Heart left ventricle (tissue), 16 donors: ENCODE results near the gene MAP4K2. TPM values are rescaled to one million over a fixed set of nuclear protein-coding genes. Genes with fewer than 3 reads are reported as not detected.
A peak's percentile ranks its signal among the peaks of the same experiment; 100 is the strongest.

Source experiments
- ATAC-seq, 4 donors: fragments of 200-7000 bp; cut with Tn5 transposase; one replicate each; pipeline ENCODE4 v1.9.1; 2020 to 2022; ENCODE audit warnings: moderate library complexity in 4 of 4, mild to moderate bottlenecking in 3 of 4, moderate number of reproducible peaks in 1 of 4
- DNase-seq, 5 donors: peaks; one replicate each; pipeline ENCODE4 v3.0.0-alpha.2; 2020
- H3K27ac ChIP-seq, 12 donors: fragments of 200-600 bp; sonication (generic) in 4 of 12; one replicate each; pipeline versions ENCODE4 v1.5.0 to v1.8.0; 2016 to 2022; ENCODE audit warnings: mild to moderate bottlenecking in 2 of 12
- H3K27me3 ChIP-seq, 9 donors: fragments of 200-600 bp; sonication (generic) in 2 of 9; one replicate each; pipeline versions ENCODE4 v1.5.1 to v1.8.0; 2016 to 2022; ENCODE audit warnings: mild to moderate bottlenecking in 3 of 9
- H3K36me3 ChIP-seq, 9 donors: fragments of 200-600 bp; sonication (generic) in 2 of 9; one replicate each; pipeline versions ENCODE4 v1.5.0 to v1.8.0; 2018 to 2022; ENCODE audit warnings: mild to moderate bottlenecking in 2 of 9
- H3K4me1 ChIP-seq, 12 donors: fragments of 200-600 bp; sonication (generic) in 4 of 12; one replicate each; pipeline versions ENCODE4 v1.5.0 to v1.8.0; 2016 to 2022; ENCODE audit warnings: mild to moderate bottlenecking in 3 of 12
- H3K4me3 ChIP-seq, 12 donors: fragments of 200-600 bp; sonication (generic) in 4 of 12; one replicate each; pipeline versions ENCODE4 v1.5.0 to v1.8.0; 2017 to 2022; ENCODE audit warnings: mild to moderate bottlenecking in 9 of 12, moderate library complexity in 4 of 12
- H3K9me3 ChIP-seq, 12 donors: fragments of 200-600 bp; sonication (generic) in 4 of 12; one replicate each; pipeline versions ENCODE4 v1.5.0 to v1.8.0; 2016 to 2022; ENCODE audit warnings: mild to moderate bottlenecking in 1 of 12
- POLR2A ChIP-seq, 2 donors: fragments of 450-650 bp; IDR thresholded peaks; one replicate each; pipeline ENCODE4 v1.6.1; 2017; ENCODE audit warnings: antibody characterized with exemption in 2 of 2, mild to moderate bottlenecking in 2 of 2, moderate library complexity in 2 of 2
- WGBS, 4 donors: extraction: QIAGEN DNeasy Blood & Tissue Kit in 2 of 4; methylation state at CpG; one replicate each; pipeline versions ENCODE4 v1.1.5 to v1.1.7; 2013 to 2018; 5-methylcytosine and 5-hydroxymethylcytosine counted together
- intact Hi-C, 10 donors: fragments of 100-400 bp; cut with DNase I; formaldehyde crosslinking; loops; one replicate each; pipeline versions ENCODE4 v1.11.1 to v1.14.2; 2022
- polyA plus RNA-seq, 2 donors: library from polyadenylated mRNA; stranded (reverse); fragments of 200-250 nt; gene quantifications; one replicate each; pipeline ENCODE4 v1.2.3, GENCODE V29; 2013
- total RNA-seq, 9 donors: library from RNA; depleted of rRNA in 2 of 9; stranded (reverse); fragments of >200 nt in 2 of 9; fragmentation: NEBNext Ultra II Directional in 3 of 9; extraction: Animal tissue kit (Norgen Biotek cat#: 25700) in 3 of 9; gene quantifications; one replicate each; pipeline versions ENCODE4 v1.1.0 to v1.2.4, GENCODE V29; 2016 to 2023
- TF ChIP-seq, protein P1 (sequence below), 12 donors: fragments of 200-600 bp; sonication (generic) in 4 of 12; IDR thresholded peaks; one replicate each; pipeline versions ENCODE4 v1.5.0 to v1.8.0; 2018 to 2022; ENCODE audit warnings: antibody characterized with exemption in 12 of 12, mild to moderate bottlenecking in 5 of 12
- donor health status: ischemic (EF 13 %, LVEDD 7.1; RV severe dilation, severe dysfunction).
- donor health status: healthy with polysubstance abuse.
- donor health status: DM: no; HTN: yes; CAD: no.
- donor health status: DM: no; HTN: no; CAD: no.
- donor health status: ischemic (EF 25% LVEDD 6.9; RV normal size, moderate dysfunction).
- donor health status: ischemic (EF 25% LVEDD 5.7; RV mildly dilated, moderate dysfunction).
- donor health status: healthy.
- donor health status: DM: yes; HTN: yes; CAD: no.
- donor health status: ischemic (EF 35%, LVEDD 5.7; RV mildly dilated, moderate dysfunction).
- donor health status: nonischemic (EF 11% LVEDD 7.7; RV severe dilation, severe dysfunction).
- donor health status: DM: yes; HTN: yes; CAD: no.
- donor health status: PGD.
- donor health status: ischemic (EF 29% LVEDD 5.4; RV normal size, mild dysfunction).
- donor health status: nonischemic (EF 23%, LVEDD 6.1; RV moderate dilation, normal function).

MAP4K2 gene
- total and polyA plus RNA-seq, 11 donors, result 7.0 to 27.5 (median 8.6) TPM

DNA sequence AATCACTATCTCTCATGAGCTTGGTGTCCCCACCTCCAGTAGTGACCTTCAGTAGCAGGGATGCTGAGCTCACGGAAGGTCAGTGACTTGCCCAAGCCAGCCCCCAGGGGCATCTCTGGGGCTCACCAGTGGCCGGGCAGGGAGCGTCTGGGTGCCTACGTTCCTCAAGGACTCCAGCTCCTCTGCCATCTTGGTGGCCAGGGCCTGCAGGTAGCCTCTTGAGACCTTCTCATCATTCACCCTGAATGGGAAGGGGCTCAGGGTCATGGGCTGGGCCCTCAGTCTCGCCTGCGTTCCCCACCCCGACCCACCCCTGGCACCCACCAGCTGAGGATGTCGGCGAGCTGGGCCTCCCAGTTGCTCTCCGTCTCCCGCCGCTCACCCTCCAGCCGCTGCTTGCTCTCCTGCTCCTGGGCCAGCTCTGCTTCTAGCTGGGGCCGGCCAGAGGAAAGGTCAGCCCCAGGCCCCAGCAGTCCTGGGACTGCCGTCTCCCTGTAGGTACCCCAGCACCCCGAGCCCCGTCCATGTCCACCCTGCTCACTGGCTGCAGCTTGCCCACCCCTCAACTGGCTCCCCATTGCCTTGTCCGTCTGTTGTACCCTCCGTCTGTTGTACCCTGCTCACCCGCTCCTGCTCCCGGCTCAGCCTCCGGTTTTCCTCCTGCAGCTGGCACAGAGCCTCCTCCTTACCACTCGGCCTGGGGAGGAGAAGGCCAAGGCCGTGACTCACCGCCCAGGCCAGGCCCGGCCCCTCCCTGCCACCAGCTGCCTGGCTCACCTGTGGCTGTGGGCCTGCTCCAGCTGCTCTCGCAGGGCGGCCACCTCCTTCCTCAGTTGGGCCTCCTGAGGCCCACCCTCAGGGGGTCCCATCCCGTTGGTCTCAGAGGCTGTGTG, 32.0 kb upstream of the MAP4K2 start:
- peak in 1 of 4 donors; percentile 15 for ATAC-seq
- Histone ChIP-seq H3K27ac (no peak overlapping the region), H3K36me3 (no peaks in the 10 kb centered on the region)

GRCh38 chr11:64834031-64834722, 31.2 kb upstream of the MAP4K2 start:
- H3K36me3 ChIP-seq, result no peaks in the 10 kb centered on the region
- no peaks in the 10 kb centered on the region for H3K27me3 ChIP-seq
- no peak overlapping the region for H3K4me3 ChIP-seq
- whole genome bisulfite sequencing, 4 donors, result 92 to 100% (median 94%) methylated on average over 6 to 25 of the region's 25 CpGs
- TF ChIP-seq, protein P1, sequence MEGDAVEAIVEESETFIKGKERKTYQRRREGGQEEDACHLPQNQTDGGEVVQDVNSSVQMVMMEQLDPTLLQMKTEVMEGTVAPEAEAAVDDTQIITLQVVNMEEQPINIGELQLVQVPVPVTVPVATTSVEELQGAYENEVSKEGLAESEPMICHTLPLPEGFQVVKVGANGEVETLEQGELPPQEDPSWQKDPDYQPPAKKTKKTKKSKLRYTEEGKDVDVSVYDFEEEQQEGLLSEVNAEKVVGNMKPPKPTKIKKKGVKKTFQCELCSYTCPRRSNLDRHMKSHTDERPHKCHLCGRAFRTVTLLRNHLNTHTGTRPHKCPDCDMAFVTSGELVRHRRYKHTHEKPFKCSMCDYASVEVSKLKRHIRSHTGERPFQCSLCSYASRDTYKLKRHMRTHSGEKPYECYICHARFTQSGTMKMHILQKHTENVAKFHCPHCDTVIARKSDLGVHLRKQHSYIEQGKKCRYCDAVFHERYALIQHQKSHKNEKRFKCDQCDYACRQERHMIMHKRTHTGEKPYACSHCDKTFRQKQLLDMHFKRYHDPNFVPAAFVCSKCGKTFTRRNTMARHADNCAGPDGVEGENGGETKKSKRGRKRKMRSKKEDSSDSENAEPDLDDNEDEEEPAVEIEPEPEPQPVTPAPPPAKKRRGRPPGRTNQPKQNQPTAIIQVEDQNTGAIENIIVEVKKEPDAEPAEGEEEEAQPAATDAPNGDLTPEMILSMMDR (IDR thresholded peaks at IDR 0.05), result no peak
- TF ChIP-seq POLR2A (IDR thresholded peaks at IDR 0.05), result no peak
- no peaks in the 10 kb centered on the region for H3K9me3 ChIP-seq
- no peak for DNase-seq
- intact Hi-C loops, result loop anchor here in 1 of 10 donors (5.0 kb wide), 1 partner anchor 73 kb away; no protein-coding TSS in a partner anchor
- no peaks in the 10 kb centered on the region for H3K4me1 ChIP-seq
- H3K27ac ChIP-seq, result no peak overlapping the region
- ATAC-seq, result no peak

More for the DNA sequence above, 32.0 kb upstream of the MAP4K2 start:
- Histone ChIP-seq H3K27me3 (no peaks in the 10 kb centered on the region), H3K9me3 (no peaks in the 10 kb centered on the region), H3K4me3 (no peak overlapping the region), H3K4me1 (no peaks in the 10 kb centered on the region)
- TF ChIP-seq POLR2A (IDR thresholded peaks at IDR 0.05), result no peak
- TF ChIP-seq, protein P1 (IDR thresholded peaks at IDR 0.05), result no peak
- DNase-seq, result no peak
- WGBS, 4 donors, result 88 to 91% (median 90%) methylated on average over 19 to 29 of the region's 29 CpGs
- intact Hi-C loops, result loop anchor here in 1 of 10 donors (5.0 kb wide), 1 partner anchor 72 kb away; no protein-coding TSS in a partner anchor

DNA sequence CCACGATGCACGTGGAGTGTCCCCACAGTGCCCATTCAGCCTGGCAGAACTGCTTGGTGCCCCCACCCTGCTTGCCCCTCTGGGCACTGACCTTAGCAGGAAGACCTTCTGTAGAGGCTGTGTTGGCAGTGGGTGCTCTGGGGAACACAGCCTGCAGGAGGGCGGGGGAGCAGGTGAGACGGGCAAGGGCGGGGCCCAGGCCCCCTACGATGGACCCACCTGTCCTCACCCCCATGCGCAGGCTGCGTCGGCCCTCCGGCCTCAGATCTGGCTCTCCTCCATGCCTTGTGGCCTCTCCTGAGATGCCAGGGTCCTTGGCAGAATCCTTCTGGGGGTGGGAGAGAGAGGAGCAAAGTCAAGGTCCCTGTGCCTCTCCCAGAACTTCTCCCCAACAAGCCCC, 30.5 kb upstream of the MAP4K2 start:
- 90 to 97% (median 92%) methylated on average over 8 to 10 of the region's 10 CpGs for WGBS, 4 donors
- H3K9me3 ChIP-seq, result no peaks in the 10 kb centered on the region
- intact Hi-C loops, result loop anchor here in 1 of 10 donors (5.0 kb wide), 1 partner anchor 74 kb away; no protein-coding TSS in a partner anchor
- ATAC-seq (no peak), DNase-seq (peak in 1 of 5 donors; percentile 58)
- TF ChIP-seq POLR2A (IDR thresholded peaks at IDR 0.05), result no peak
- TF ChIP-seq, protein P1 (IDR thresholded peaks at IDR 0.05), result no peak
- no peaks in the 10 kb centered on the region for H3K27me3 ChIP-seq
- no peaks in the 10 kb centered on the region for H3K4me1 ChIP-seq
- H3K4me3 ChIP-seq, result no peak overlapping the region
- no peaks in the 10 kb centered on the region for H3K36me3 ChIP-seq
- no peak overlapping the region for H3K27ac ChIP-seq

- DNase-seq (no peak), ATAC-seq (no peak)
- no peaks in the 10 kb centered on the region for H3K4me1 ChIP-seq
- TF ChIP-seq POLR2A (IDR thresholded peaks at IDR 0.05), result no peak
- TF ChIP-seq, protein P1 (IDR thresholded peaks at IDR 0.05), result no peak
- no peaks in the 10 kb centered on the region for H3K9me3 ChIP-seq
- intact Hi-C loops, result loop anchor here in 1 of 10 donors (5.0 kb wide), 1 partner anchor 74 kb away; no protein-coding TSS in a partner anchor
- no peaks in the 10 kb centered on the region for H3K36me3 ChIP-seq
- no peak overlapping the region for H3K27ac ChIP-seq
- 85 to 94% (median 93%) methylated on average over 7 to 12 of the region's 12 CpGs for WGBS, 4 donors
- H3K27me3 ChIP-seq, result no peaks in the 10 kb centered on the region
- no peak overlapping the region for H3K4me3 ChIP-seq
Measured at GRCh38 chr11:64833198-64833502, 30.1 kb upstream of the MAP4K2 start.
